Measurements from ENCODE around the gene PRMT3.

Gene PRMT3

DNA sequence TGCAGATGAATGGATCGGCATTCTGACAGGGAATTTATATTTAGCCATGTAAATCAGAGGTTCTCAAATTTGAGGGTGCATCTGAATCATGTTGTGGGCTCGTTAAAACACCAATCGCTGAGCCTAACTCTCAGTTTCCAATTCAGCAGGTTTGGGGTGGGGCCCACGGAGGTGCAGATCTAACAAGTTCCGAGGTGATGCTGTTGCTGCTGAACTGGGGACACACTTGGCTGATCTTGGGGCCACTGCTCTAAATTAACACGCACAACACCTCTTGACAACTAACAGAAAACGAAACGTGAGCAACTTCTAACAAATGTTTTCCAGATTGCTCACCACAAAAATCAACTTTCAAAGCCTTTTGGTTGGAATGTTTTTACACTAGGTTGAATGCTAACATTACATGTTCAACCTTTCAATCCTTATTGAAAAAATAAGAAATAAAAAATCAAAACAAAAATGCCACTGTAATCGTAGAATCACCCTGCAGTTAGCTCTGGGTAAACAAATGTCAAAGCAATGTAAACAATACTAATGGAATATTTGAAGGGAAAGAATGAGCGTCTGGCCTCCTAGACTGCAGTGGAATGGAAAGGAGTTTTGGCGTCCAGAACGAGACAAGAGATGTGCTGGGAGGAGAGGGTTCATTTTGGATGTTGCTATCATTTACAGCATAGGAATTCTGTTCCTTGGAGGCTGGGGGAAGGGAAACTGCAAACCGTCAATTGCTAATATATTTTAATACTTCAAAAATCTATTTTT is 143.6 kb downstream of the PRMT3 start:
- DNase-seq (ENCODE audit: low read depth) = no peak
- TF ChIP-seq, protein P1, sequence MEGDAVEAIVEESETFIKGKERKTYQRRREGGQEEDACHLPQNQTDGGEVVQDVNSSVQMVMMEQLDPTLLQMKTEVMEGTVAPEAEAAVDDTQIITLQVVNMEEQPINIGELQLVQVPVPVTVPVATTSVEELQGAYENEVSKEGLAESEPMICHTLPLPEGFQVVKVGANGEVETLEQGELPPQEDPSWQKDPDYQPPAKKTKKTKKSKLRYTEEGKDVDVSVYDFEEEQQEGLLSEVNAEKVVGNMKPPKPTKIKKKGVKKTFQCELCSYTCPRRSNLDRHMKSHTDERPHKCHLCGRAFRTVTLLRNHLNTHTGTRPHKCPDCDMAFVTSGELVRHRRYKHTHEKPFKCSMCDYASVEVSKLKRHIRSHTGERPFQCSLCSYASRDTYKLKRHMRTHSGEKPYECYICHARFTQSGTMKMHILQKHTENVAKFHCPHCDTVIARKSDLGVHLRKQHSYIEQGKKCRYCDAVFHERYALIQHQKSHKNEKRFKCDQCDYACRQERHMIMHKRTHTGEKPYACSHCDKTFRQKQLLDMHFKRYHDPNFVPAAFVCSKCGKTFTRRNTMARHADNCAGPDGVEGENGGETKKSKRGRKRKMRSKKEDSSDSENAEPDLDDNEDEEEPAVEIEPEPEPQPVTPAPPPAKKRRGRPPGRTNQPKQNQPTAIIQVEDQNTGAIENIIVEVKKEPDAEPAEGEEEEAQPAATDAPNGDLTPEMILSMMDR (IDR thresholded peaks at IDR 0.05; ENCODE audit: control insufficient read depth, extremely low read depth, insufficient read depth) = no peak
- H3K4me3 ChIP-seq (ENCODE audit: low read depth, low read length) = no peak overlapping the region

DNA sequence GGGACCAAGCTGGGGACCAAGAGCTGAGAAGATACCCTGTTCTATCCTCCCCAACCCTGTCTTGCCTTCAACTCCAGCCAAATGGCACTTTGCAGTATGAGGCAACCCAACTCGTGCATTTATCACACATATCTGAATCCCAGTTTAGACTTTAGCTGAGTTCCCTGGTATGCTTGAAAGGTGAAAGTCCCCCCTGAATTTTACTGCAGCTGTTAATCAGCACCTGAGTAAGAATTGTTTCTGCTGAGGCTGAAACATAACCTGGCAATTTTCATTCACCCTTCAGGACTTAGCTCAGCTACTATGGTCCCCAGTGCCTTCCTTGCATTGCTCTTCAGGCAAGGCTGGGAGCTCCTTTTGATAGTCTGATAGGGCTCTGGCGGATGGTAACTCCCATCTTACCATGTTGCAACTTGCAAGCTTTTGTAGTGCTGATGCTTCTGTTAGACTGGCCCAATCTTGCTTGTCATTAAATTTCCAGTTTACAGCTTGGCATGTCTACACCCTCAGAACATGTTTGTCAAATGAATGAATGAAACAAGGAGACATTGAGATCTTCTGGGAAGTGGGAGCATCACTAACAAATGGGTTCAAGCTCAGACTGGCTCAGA is 147.9 kb downstream of the PRMT3 start:
- TF ChIP-seq, protein P1 (IDR thresholded peaks at IDR 0.05; ENCODE audit: control insufficient read depth, extremely low read depth, insufficient read depth) = no peak
- no peak overlapping the region for H3K4me3 ChIP-seq (ENCODE audit: low read depth, low read length)
- no peak for DNase-seq (ENCODE audit: low read depth)

DNA sequence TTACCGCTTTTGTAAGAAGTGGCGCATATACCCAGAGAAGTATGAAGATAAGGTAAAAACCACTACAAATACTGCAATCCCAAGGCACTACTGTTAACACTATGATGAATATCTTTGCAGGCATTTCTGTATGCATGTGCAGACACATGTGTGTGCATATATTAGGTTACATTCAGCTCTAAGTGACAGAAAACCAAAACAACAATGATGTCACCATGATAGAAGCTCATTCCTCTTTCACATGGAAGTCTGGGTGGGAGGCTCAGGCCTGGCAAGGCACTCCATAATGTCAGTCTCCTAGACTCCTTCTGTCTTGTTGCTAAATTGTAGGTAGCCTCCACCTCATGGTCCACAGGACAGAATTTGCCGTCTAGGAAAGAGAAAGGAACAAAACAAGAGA is 148.8 kb downstream of the PRMT3 start:
- TF ChIP-seq, protein P1 (IDR thresholded peaks at IDR 0.05; ENCODE audit: control insufficient read depth, extremely low read depth, insufficient read depth) = no peak
- no peak for DNase-seq (ENCODE audit: low read depth)
- H3K4me3 ChIP-seq (ENCODE audit: low read depth, low read length) = no peak overlapping the region

DNA sequence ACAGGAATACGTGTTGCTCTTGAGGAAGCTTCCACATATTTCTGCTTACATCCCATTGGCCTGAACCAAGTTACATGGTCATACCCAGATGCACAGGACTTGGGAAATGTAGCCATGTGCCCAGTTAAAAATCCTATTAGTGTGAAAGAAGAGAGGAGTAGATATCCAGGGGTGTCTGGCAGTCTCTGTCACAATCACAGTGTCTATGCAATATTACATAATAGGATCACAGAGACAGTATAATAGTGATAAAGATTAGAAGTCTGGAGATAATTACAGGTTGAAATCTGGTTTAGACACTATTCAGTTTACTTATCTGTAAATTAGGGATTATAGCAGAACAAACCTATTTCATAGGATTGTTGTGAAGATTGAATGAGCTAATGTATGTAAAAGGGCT is 149.3 kb downstream of the PRMT3 start:
- H3K4me3 ChIP-seq (ENCODE audit: low read depth, low read length) = no peak overlapping the region
- DNase-seq (ENCODE audit: low read depth) = no peak
- TF ChIP-seq, protein P1 (IDR thresholded peaks at IDR 0.05; ENCODE audit: control insufficient read depth, extremely low read depth, insufficient read depth) = no peak

DNA sequence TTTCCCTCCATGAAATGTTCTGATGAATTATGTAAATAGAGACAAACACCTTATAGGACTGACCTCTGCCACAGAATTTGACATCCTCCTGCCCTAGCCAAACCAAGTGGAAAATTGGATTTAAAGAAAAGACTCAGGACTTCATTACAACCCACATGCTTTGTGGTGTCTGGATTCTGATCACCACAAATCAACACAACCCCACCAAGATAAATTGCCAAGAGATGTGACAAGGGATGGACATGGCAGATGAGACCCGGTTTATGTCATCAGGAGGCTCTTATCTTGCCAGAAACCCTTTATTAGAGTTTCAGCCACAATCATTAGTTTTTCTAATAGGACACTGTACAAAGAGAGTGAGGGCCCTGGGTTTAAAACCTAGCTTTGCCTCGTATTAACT is 154.0 kb downstream of the PRMT3 start:
- TF ChIP-seq, protein P1 (IDR thresholded peaks at IDR 0.05; ENCODE audit: control insufficient read depth, extremely low read depth, insufficient read depth) = no peak
- DNase-seq (ENCODE audit: low read depth) = no peak
- H3K4me3 ChIP-seq (ENCODE audit: low read depth, low read length) = no peak overlapping the region

DNA sequence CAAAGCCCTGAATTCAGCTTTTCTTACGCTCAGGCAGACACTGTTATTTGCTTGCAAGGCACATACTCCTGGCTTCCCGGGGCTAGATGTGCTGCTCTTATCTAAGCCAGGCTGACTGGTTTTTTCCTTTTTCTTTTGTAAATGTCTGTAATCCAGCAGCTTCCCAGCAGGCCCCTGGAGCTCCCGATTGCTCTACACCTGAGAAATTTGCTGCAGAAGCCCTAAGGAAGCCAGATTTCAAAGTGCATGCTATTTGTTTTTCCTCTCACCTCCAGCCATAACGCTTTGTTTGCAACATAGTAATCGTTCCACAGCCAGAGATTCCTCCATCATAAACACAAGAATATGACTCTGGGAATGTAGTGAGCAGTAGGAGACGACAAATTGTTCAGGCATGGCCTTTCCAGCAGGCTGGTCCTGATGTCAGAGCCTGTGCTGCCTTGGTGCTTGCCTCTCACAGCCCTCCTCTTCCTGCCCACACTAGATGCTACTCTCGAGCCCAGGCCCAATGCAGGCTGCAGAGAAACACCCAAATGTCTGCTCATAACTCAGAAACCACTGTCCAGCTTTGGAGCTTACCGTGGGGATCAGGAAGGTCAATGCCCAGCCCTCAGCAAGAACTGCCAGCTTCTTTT is 157.2 kb downstream of the PRMT3 start:
- H3K4me3 ChIP-seq (ENCODE audit: low read depth, low read length) = no peak overlapping the region
- DNase-seq (ENCODE audit: low read depth) = no peak
- TF ChIP-seq, protein P1 (IDR thresholded peaks at IDR 0.05; ENCODE audit: control insufficient read depth, extremely low read depth, insufficient read depth) = no peak
